MM.1S (cell line): Measurements from ENCODE around the gene CERS2.

Experiments used
- DNase-seq: peaks from one replicate; pipeline ENCODE4 v3.0.0-alpha.2; 2015
- H2AFZ ChIP-seq: fragments of 300-600 bp; sonication (generic); 2 replicates; pipeline ENCODE4 v1.6.0; 2016; ENCODE audit warnings: antibody characterized with exemption, low read length
- H3F3A ChIP-seq: fragments of 300-600 bp; sonication (generic); 2 replicates; pipeline ENCODE4 v1.6.1; 2016; ENCODE audit warnings: mild to moderate bottlenecking, antibody characterized with exemption, low read length, moderate library complexity, mixed read lengths; ENCODE audit not compliant: insufficient read depth
- H3K27ac ChIP-seq: fragments of 300-600 bp; sonication (generic); 2 replicates; pipeline ENCODE4 v1.5.1; 2016; ENCODE audit warnings: mild to moderate bottlenecking, low read length
- H3K27me3 ChIP-seq: fragments of 300-600 bp; sonication (generic); replicated peaks from 2 replicates; pipeline ENCODE4 v1.6.0; 2016; ENCODE audit warnings: low read length; ENCODE audit not compliant: insufficient read depth
- H3K36me3 ChIP-seq: fragments of 300-600 bp; sonication (generic); replicated peaks from 2 replicates; pipeline ENCODE4 v1.6.1; 2016; ENCODE audit warnings: mild to moderate bottlenecking, low read length, mixed read lengths; ENCODE audit not compliant: insufficient read depth
- H3K4me1 ChIP-seq: fragments of 300-600 bp; sonication (generic); 2 replicates; pipeline ENCODE4 v1.6.1; 2016; ENCODE audit warnings: low read length, mixed read lengths
- H3K4me2 ChIP-seq: fragments of 300-600 bp; sonication (generic); 2 replicates; pipeline ENCODE4 v1.6.0; 2016; ENCODE audit warnings: low read depth, low read length
- H3K4me3 ChIP-seq: fragments of 300-600 bp; sonication (generic); 2 replicates; pipeline ENCODE4 v1.5.1; 2016; ENCODE audit warnings: low read length, mixed read lengths
- H3K79me2 ChIP-seq: fragments of 300-600 bp; sonication (generic); 2 replicates; pipeline ENCODE4 v1.6.1; 2016; ENCODE audit warnings: mixed run types, low read length, mixed read lengths
- H3K9ac ChIP-seq: fragments of 300-600 bp; sonication (generic); 2 replicates; pipeline ENCODE4 v1.6.1; 2016; ENCODE audit warnings: low read length, mixed read lengths
- H3K9me2 ChIP-seq: fragments of 300-600 bp; sonication (generic); replicated peaks from 2 replicates; pipeline ENCODE4 v1.6.1; 2016; ENCODE audit warnings: mild to moderate bottlenecking, low read length, mixed read lengths; ENCODE audit not compliant: insufficient read depth
- H3K9me3 ChIP-seq: fragments of 300-600 bp; sonication (generic); replicated peaks from 2 replicates; pipeline ENCODE4 v1.6.1; 2016; ENCODE audit warnings: mild to moderate bottlenecking, low read length, mixed read lengths; ENCODE audit not compliant: insufficient read depth
- H4K20me1 ChIP-seq: fragments of 300-600 bp; sonication (generic); 2 replicates; pipeline ENCODE4 v1.6.1; 2016; ENCODE audit warnings: mild to moderate bottlenecking, low read length, moderate library complexity, mixed read lengths; ENCODE audit not compliant: insufficient read depth
- CTCF ChIP-seq: fragments of 300-600 bp; sonication (generic); IDR thresholded peaks from 2 replicates; pipeline ENCODE4 v1.5.1; 2016; ENCODE audit warnings: antibody characterized with exemption, low read length, mixed read lengths
- EZH2 ChIP-seq: fragments of 300-600 bp; sonication (generic); optimal IDR thresholded peaks from 2 replicates; pipeline ENCODE3; 2017; ENCODE audit warnings: low read depth, mild to moderate bottlenecking, antibody characterized with exemption, low read length, mixed read lengths
- EZH2phosphoT487 ChIP-seq: fragments of 300-600 bp; sonication (generic); IDR thresholded peaks from 2 replicates; pipeline ENCODE4 v1.6.1; 2018; ENCODE audit warnings: antibody characterized with exemption, low read length

The CERS2 gene

GRCh38 chr1:150995460-150995859 lies 20.8 kb upstream of the CERS2 start:
- peaks cover 5% of the 10 kb centered on the region for H3K4me1 ChIP-seq
- H3K27ac ChIP-seq, result no peak overlapping the region
- H3K36me3 ChIP-seq, result no peaks in the 10 kb centered on the region
- H3K9ac ChIP-seq, result peak overlapping the region; percentile 21; the same call in 1 of the 2 replicates
- H2AFZ ChIP-seq, result peak overlapping the region; percentile 85
- H4K20me1 ChIP-seq, result no peaks in the 10 kb centered on the region
- TF ChIP-seq EZH2phosphoT487, result no peak
- TF ChIP-seq EZH2, result no peak
- TF ChIP-seq CTCF, result no peak
- peak overlapping the region; percentile 43 for H3K4me3 ChIP-seq
- no peaks in the 10 kb centered on the region for H3K27me3 ChIP-seq
- DNase-seq, result peak; percentile 11
- H3F3A ChIP-seq, result no peaks in the 10 kb centered on the region
- peak overlapping the region; percentile 77 for H3K4me2 ChIP-seq
- H3K9me2 ChIP-seq, result no peaks in the 10 kb centered on the region
- H3K79me2 ChIP-seq, result no peaks in the 10 kb centered on the region
- H3K9me3 ChIP-seq, result no peaks in the 10 kb centered on the region

- no peaks in the 10 kb centered on the region for H3K36me3 ChIP-seq
- peaks cover 5% of the 10 kb centered on the region for H3K4me1 ChIP-seq
- no peaks in the 10 kb centered on the region for H3K9me2 ChIP-seq
- TF ChIP-seq EZH2phosphoT487 (no peak), CTCF (no peak), EZH2 (no peak)
- no peaks in the 10 kb centered on the region for H3F3A ChIP-seq
- H2AFZ ChIP-seq, result no peak overlapping the region
- no peaks in the 10 kb centered on the region for H3K79me2 ChIP-seq
- no peaks in the 10 kb centered on the region for H4K20me1 ChIP-seq
- no peak overlapping the region for H3K27ac ChIP-seq
- no peak overlapping the region for H3K9ac ChIP-seq
- no peak overlapping the region for H3K4me2 ChIP-seq
- H3K27me3 ChIP-seq, result no peaks in the 10 kb centered on the region
- no peak overlapping the region for H3K4me3 ChIP-seq
- no peaks in the 10 kb centered on the region for H3K9me3 ChIP-seq
- no peak for DNase-seq
These were observed 19.6 kb upstream of the CERS2 start for GRCh38 chr1:150994248-150994647.

- Histone ChIP-seq H3F3A (no peaks in the 10 kb centered on the region), H3K9me3 (no peaks in the 10 kb centered on the region), H2AFZ (no peak overlapping the region), H4K20me1 (no peaks in the 10 kb centered on the region), H3K36me3 (no peaks in the 10 kb centered on the region), H3K79me2 (no peaks in the 10 kb centered on the region), H3K4me3 (no peak overlapping the region), H3K9me2 (no peaks in the 10 kb centered on the region), H3K4me2 (no peak overlapping the region), H3K4me1 (peaks cover 5% of the 10 kb centered on the region), H3K9ac (no peak overlapping the region), H3K27ac (no peak overlapping the region), H3K27me3 (no peaks in the 10 kb centered on the region)
- DNase-seq, result no peak
- TF ChIP-seq EZH2, result no peak
- no peak for TF ChIP-seq CTCF
These were observed 18.0 kb upstream of the CERS2 start for GRCh38 chr1:150992626-150993025.
